Measurements from ENCODE around the gene PGA4. TPM values are rescaled to one million over a fixed set of nuclear protein-coding genes. Genes with fewer than 3 reads are reported as not detected.

PGA4 gene
- polyA plus RNA-seq, 4 donors, result 0.19 to 0.87 (median 0.49) TPM

DNA sequence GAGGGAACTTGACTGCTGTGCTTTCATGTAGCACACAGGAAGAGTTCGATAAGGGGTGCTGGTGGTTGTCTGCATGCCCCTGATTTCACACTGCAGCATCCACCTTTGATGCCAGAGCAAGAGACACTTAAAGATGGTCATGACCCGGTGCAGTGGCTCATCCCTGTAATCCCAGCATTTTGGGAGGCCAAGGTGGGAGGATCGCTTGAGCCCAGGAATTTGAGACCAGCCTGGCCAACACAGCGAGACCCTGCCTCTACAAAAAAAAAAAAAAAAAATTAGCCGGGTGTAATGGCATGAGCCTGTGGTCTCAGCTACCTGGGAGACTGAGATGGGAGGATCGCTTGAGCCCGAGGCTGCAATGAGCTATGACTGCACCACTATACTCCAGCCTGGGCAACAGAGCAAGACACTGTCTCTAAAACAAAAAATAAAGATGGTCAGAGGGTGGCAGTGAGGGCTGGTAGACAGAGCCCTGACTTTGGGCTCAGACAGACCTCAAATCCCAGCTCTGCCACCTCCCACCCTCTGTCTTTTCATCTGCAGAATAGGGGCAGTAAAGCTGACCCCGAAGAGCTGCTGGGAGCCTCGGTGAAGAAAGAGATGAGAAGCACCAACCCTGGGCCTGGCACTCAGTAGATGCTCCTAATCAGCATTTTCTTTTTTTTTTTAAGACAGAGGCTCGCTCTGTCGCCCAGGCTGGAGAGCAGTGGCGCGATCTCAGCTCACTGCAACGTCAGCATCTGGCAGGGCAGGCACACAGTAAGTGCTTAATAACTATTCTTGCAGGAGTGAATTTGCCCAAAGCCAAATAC, 55.2 kb downstream of the PGA4 start:
- no peak for DNase-seq (ENCODE audit: low read depth in 4 of 4, low spot score in 3 of 4)

DNA sequence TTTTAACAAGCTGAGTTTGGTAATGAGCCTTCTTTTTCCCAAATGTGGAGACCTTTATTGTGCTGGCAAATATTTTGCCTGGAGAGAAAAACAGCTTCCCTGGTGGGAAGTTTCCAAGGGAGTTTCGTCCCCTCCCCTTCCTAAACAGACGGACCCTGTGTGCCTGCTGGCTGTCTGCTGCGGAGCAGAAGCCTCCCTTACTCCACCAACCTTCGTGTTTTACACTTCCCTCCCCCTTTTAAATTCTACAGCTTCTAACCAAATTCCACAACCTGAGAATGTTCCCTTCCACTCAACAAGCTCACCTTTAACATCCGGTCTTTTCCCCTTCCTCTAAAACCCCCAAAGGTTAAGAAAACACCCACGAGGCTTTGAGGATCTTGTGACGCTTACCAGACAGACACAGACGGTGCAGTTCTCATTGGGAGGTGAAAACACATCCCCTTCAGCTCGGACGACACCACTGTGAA, 55.9 kb downstream of the PGA4 start:
- DNase-seq (ENCODE audit: low read depth in 4 of 4, low spot score in 3 of 4), result no peak

DNA sequence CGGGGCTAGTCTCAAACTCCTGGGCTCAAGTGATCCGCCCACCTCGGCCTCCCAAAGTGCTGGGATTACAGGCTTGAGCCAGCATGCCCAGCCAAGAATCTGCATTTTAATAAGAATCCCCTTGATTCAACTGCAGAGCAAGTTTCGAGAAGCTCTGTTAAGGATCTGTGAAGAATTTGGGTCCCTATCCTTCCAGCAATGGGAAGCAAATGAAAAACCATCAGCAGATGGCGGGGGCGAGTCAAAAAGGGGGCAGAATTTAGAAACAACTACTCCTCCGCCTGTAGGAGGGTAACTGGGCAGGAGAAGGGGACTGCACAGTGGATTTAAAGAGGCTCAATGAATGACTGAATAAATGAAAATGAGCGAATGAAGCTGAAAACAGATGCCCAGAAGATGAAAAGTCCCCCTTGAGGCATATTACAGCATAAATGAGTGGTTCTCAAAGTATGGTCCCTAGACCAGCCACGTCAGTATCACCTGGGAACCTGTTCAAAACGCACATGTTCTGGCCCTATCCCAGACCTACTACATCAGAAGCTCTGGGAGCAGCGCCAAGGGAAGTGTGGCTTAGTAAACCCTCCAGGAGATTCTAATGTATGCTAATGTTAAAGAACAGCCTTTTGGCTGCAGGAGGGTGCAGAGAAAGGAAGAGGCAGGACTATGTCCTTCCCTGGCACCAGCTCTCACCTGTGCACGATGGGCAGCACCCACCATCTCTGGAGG, 58.0 kb downstream of the PGA4 start:
- DNase-seq (ENCODE audit: low read depth in 4 of 4, low spot score in 3 of 4), result no peak

GRCh38 chr11:61280883-61281580, 58.9 kb downstream of the PGA4 start:
- DNase-seq (ENCODE audit: low read depth in 4 of 4, low spot score in 3 of 4), result no peak

Other genes with a start within 250 kb of the PGA4 start
- gene CD5, start 119.9 kb upstream of the PGA4 start, polyA plus RNA-seq (ENCODE audit: insufficient read length in 4 of 4), result under 1 TPM in 2 of 4 donors, not detected in 2; 0.06 to 0.23 TPM
- 10 to 100 TPM; 18.2 to 21.9 (median 19.3) TPM for gene VPS37C, start 60.9 kb upstream of the PGA4 start, polyA plus RNA-seq (ENCODE audit: insufficient read length in 4 of 4)
- gene PGA3, start 18.8 kb upstream of the PGA4 start, polyA plus RNA-seq (ENCODE audit: insufficient read length in 4 of 4), result under 1 TPM in 3 of 4 donors, not detected in 1; 0.05 to 0.51 (median 0.22) TPM
- under 1 TPM in 2 of 4 donors, not detected in 2; 0.18 to 0.35 TPM for gene PGA5, start 18.8 kb downstream of the PGA4 start, polyA plus RNA-seq (ENCODE audit: insufficient read length in 4 of 4)
- 1 to 10 TPM; 1.9 to 2.6 (median 2.2) TPM for gene VWCE, start 73.0 kb downstream of the PGA4 start, polyA plus RNA-seq (ENCODE audit: insufficient read length in 4 of 4)
- 100 to 1,000 TPM; 200 to 221 (median 213) TPM for gene DDB1, start 110.8 kb downstream of the PGA4 start, polyA plus RNA-seq (ENCODE audit: insufficient read length in 4 of 4)
- 10 to 100 TPM; 49.4 to 71.4 (median 58.3) TPM for gene TKFC, start 110.9 kb downstream of the PGA4 start, polyA plus RNA-seq (ENCODE audit: insufficient read length in 4 of 4)
- 10 to 100 TPM; 24.4 to 30.2 (median 27.9) TPM for gene CYB561A3, start 139.5 kb downstream of the PGA4 start, polyA plus RNA-seq (ENCODE audit: insufficient read length in 4 of 4)
- gene TMEM138, start 140.0 kb downstream of the PGA4 start, polyA plus RNA-seq (ENCODE audit: insufficient read length in 4 of 4), result 10 to 100 TPM; 40.1 to 46.2 (median 43.9) TPM
- 10 to 100 TPM; 28.7 to 35.9 (median 32.1) TPM for gene TMEM216, start 170.2 kb downstream of the PGA4 start, polyA plus RNA-seq (ENCODE audit: insufficient read length in 4 of 4)
- gene CPSF7, start 207.6 kb downstream of the PGA4 start, polyA plus RNA-seq (ENCODE audit: insufficient read length in 4 of 4), result 100 to 1,000 TPM in 3 of 4 donors, 10 to 100 TPM in 1; 99.0 to 117 (median 109) TPM
- gene SDHAF2, start 207.8 kb downstream of the PGA4 start, polyA plus RNA-seq (ENCODE audit: insufficient read length in 4 of 4), result 10 to 100 TPM; 47.8 to 58.5 (median 50.2) TPM